ENCODE results near the gene FIGN.

DNA sequence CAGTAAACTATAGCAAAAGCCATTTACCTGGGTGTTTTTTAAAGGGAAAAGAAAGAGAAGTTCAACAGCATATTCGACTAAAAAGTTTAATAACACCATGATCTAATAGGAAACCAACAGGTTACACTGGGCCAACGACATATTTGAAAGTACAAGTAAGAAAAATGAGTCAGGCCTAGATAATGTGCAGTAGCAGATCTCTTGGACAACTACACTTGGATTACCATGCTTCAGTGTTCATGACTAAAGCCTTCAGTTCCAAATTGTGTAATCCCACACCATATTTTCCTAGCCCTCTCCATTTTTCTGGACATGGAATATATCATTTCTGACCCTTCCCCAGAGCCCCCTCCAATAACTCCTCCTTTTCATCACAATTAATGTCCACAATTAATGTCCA is 39.1 kb upstream of the FIGN start:
- TF ChIP-seq, protein P1, sequence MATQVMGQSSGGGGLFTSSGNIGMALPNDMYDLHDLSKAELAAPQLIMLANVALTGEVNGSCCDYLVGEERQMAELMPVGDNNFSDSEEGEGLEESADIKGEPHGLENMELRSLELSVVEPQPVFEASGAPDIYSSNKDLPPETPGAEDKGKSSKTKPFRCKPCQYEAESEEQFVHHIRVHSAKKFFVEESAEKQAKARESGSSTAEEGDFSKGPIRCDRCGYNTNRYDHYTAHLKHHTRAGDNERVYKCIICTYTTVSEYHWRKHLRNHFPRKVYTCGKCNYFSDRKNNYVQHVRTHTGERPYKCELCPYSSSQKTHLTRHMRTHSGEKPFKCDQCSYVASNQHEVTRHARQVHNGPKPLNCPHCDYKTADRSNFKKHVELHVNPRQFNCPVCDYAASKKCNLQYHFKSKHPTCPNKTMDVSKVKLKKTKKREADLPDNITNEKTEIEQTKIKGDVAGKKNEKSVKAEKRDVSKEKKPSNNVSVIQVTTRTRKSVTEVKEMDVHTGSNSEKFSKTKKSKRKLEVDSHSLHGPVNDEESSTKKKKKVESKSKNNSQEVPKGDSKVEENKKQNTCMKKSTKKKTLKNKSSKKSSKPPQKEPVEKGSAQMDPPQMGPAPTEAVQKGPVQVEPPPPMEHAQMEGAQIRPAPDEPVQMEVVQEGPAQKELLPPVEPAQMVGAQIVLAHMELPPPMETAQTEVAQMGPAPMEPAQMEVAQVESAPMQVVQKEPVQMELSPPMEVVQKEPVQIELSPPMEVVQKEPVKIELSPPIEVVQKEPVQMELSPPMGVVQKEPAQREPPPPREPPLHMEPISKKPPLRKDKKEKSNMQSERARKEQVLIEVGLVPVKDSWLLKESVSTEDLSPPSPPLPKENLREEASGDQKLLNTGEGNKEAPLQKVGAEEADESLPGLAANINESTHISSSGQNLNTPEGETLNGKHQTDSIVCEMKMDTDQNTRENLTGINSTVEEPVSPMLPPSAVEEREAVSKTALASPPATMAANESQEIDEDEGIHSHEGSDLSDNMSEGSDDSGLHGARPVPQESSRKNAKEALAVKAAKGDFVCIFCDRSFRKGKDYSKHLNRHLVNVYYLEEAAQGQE (IDR thresholded peaks at IDR 0.05; ENCODE audit: borderline replicate concordance): no peak
- TF ChIP-seq, protein P2, sequence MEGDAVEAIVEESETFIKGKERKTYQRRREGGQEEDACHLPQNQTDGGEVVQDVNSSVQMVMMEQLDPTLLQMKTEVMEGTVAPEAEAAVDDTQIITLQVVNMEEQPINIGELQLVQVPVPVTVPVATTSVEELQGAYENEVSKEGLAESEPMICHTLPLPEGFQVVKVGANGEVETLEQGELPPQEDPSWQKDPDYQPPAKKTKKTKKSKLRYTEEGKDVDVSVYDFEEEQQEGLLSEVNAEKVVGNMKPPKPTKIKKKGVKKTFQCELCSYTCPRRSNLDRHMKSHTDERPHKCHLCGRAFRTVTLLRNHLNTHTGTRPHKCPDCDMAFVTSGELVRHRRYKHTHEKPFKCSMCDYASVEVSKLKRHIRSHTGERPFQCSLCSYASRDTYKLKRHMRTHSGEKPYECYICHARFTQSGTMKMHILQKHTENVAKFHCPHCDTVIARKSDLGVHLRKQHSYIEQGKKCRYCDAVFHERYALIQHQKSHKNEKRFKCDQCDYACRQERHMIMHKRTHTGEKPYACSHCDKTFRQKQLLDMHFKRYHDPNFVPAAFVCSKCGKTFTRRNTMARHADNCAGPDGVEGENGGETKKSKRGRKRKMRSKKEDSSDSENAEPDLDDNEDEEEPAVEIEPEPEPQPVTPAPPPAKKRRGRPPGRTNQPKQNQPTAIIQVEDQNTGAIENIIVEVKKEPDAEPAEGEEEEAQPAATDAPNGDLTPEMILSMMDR (IDR thresholded peaks at IDR 0.05; ENCODE audit: poor library complexity, severe bottlenecking): no peak
- TF ChIP-seq EP300 (conservative IDR thresholded peaks at IDR 0.05; ENCODE audit: poor library complexity, severe bottlenecking): no peak
- TF ChIP-seq EZH2 (IDR thresholded peaks at IDR 0.05; ENCODE audit: borderline replicate concordance, insufficient read depth, low read length, poor library complexity, severe bottlenecking): no peak
- TF ChIP-seq POLR2AphosphoS5 (IDR thresholded peaks at IDR 0.05): no peak
- TF ChIP-seq TAF1 (IDR thresholded peaks at IDR 0.05; ENCODE audit: low read depth): no peak
- TF ChIP-seq MXI1 (conservative IDR thresholded peaks at IDR 0.05; ENCODE audit: poor library complexity, severe bottlenecking): no peak
- TF ChIP-seq SMC3 (conservative IDR thresholded peaks at IDR 0.05; ENCODE audit: poor library complexity): no peak
